GM21528 (cell line): ENCODE data around the gene SRRM3.
"Not testable (repeated sequence)": the region's sequence is repeated elsewhere in the genome, so short reads cannot be mapped to it uniquely, and the experiment has no call there.

Experiments used
- ATAC-seq: cut with Tn5 transposase; IDR thresholded peaks from one replicate; pipeline ENCODE4 v1.9.1; 2021; ENCODE audit warnings: mild to moderate bottlenecking, moderate library complexity; ENCODE audit not compliant: unreplicated experiment, low FRiP score

The SRRM3 gene

DNA sequence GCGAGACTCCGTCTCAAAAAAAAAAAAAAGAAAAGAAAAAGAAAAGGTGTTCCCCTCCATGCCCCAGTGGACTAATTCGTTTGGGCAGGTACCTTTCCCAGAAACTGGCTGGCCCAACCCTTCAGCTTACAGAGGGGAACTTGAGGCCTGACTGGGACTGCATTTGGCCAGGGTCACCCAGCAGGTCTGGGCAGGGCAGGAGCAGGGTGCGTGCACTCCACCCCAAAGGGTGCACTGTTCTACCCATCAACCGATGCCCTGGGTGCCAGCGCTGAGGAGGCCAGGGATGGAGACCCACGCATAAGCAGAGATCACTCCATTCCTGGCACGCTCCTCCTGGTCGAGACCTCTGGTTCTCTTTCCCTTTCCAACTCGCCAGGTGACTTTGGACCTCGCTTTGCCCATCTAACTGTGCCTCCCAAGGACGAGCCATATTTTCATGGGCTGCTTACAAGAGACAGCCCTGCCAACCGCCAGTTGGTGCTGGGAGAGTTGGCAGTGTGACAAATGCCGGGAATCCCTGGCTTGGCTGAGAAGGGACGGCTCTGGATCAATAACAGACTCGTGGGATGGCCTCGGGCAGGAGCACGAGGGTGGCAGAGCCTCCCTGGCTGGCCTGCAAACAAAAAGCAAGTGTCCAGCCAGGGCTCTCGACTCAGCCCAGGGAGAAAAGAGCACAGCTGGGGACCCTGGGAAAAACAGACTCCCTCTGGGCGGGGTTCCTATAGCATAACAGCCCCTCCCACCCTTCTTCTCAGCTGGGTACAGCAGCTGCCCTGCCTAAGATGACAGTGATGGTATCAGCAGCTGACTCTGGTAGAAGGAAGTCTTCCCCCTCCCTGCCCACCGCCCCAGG lies 108.6 kb downstream of the SRRM3 start:
- ATAC-seq, result no peak

- not testable (repeated sequence) for ATAC-seq
These were observed 110.1 kb downstream of the SRRM3 start for GRCh38 chr7:76311838-76312237.

GRCh38 chr7:76314042-76314721 lies 112.5 kb downstream of the SRRM3 start:
- peak; percentile 25 for ATAC-seq

- not testable (repeated sequence) for ATAC-seq
These were observed 113.0 kb downstream of the SRRM3 start for GRCh38 chr7:76314740-76315139.

GRCh38 chr7:76315364-76315763 lies 113.7 kb downstream of the SRRM3 start:
- ATAC-seq, result no peak

DNA sequence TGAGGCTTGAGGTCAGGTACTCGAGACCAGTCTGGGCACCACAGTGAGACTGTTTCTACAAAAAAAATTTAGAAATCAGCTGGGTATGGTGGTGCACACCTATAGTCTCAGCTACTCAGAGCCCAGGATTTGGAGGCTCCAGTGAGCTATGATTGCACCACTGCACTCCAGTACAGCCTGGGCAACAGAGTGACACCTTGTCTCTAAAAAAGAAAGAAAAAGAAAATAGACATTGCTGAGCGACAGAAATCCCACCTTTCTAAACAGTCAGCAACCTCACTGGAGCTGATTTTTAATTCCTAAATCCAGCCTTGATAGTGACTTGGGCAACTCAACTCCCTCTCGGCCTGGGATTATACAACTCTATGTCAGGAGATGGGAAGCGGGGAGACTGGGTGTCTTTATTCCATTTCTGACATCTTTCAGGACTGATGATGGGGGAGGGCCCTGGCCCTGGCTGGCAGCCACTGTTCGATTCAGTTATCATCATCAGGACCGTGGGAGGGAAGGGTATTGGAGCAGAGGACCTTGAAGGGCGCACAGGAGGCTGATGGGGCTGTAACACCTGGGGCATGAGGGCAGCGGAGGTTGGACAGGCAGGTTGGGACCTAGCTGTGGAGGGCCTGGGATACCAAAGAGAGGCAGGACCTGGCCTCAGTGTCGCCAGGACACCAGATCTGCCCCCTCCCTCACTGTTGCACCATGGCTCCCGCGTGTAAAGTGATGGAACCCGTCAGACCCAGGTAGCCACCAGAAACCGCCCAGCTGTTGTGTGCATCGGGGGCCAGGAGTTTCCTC lies 115.5 kb downstream of the SRRM3 start:
- no peak for ATAC-seq

DNA sequence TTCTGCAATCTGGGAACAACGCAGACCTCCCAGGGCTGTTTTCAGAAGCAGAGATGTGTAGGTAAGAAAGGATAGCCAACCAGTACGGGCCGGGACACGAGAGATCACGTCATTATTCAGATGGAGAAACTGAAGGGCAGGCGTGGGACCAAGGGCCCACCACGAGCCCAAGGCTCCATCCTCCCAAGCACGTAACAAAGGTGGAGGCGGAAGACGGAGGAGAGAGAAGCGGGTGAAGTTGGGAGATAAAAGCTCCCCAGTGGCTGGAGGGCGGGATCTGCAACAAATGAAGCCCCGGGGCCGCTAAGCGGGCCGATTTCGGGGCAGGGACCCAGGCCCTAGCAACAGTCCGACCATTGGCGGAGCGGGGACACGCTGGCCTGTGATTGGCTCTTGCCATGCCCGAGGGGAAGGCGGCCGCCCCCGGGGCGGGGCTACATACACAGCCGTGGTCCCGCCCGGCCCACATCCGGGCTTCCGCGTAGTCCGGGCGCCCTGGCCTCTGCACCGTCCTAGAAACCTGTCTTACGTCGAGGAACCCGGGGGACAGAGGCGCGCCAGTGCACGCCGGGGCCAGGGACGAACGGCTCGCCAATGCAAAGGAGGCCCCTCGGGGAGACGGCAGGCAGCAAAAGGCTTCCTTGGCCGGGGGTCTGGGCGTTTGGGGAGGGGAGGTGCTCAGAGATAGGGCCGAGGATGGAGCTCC lies 116.2 kb downstream of the SRRM3 start:
- ATAC-seq, result peak; percentile 93

- peak; percentile 54 for ATAC-seq
These were observed 117.0 kb downstream of the SRRM3 start for GRCh38 chr7:76318488-76319353.

GRCh38 chr7:76325092-76325491 lies 123.4 kb downstream of the SRRM3 start:
- no peak for ATAC-seq

DNA sequence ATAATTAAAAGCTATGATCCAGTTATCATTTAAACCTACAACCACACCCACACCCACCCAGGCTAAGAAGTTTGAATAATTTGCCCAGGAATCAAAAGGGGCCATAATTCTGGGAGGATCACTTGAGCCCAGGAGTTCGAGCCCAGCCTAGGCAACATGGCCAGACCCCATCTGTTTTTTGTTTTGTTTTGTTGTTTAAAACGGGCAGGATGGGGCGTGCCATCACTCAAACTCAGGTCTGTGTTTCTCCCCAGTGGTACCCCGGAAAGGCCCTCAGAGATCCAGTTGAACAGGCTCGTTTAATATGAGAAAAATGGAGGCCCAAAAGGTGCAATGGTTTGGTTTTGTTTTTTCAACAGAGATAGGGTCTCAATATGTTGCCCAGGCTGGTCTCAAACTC lies 124.1 kb downstream of the SRRM3 start:
- no peak for ATAC-seq

GRCh38 chr7:76326646-76327233 lies 125.0 kb downstream of the SRRM3 start:
- no peak for ATAC-seq

DNA sequence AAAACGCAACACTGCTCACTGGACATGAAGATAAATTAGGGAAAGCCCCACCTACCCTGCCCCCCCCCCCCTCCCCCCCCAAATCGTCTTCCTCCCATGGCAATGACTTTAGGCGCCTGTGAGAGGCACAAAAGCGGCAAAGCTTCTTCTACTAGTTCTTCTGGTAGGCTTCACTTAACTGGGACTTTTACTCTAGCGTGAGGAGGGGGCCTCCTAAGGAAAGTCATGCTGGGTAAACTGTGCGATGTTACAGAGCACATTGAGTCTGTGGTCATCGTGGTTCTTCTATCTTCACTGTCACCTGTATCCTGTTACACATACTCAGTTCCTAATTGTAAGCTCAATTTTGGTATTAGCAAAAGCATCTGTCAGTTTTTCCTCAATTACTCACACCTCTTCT lies 125.9 kb downstream of the SRRM3 start:
- no peak for ATAC-seq

- ATAC-seq, result no peak
These were observed 126.7 kb downstream of the SRRM3 start for GRCh38 chr7:76328389-76328788.

DNA sequence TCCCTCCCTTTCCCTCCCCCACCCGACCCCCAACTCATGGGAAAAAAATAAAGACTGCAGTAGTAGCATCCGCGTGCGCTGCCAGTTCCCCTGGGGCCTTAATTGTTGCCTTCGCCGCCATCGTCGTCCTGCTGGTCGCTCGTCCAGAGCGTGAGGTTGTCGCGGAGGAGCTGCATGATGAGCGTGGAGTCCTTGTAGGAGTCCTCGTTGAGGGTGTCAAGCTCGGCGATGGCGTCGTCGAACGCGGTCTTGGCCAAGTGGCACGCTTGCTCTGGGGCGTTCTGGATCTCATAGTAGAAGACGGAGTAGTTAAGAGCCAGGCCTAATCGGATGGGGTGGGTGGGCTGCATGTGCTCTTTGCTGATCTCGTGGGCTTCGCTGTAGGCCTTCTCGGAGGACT lies 127.8 kb downstream of the SRRM3 start:
- ATAC-seq, result no peak

DNA sequence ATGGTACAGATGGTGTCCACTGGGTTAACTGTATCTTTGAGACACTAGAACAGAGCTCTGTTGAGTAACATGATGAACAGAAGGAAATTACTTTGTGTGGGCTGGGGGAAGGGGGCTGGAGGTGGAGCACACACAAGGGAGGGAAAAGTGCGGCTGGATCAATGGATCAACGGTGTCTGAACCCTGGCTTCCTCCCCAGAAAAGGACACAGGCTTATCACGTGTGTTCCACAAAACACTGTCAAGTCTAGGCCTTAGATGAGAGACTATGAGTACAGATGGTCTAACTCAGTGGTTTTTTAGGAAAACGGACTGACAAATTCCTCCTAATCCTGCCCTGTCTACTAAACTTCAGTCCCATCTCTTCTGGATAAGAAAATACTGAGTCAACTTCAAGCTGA lies 128.6 kb downstream of the SRRM3 start:
- no peak for ATAC-seq

GRCh38 chr7:76330673-76331072 lies 129.0 kb downstream of the SRRM3 start:
- no peak for ATAC-seq

GRCh38 chr7:76332078-76332477 lies 130.4 kb downstream of the SRRM3 start:
- ATAC-seq, result no peak

- ATAC-seq, result no peak
These were observed 131.9 kb downstream of the SRRM3 start for GRCh38 chr7:76333511-76334101.
